ENCODE results near the gene XPO6.
A peak's percentile ranks its signal among the peaks of the same experiment; 100 is the strongest.

XPO6 gene

DNA sequence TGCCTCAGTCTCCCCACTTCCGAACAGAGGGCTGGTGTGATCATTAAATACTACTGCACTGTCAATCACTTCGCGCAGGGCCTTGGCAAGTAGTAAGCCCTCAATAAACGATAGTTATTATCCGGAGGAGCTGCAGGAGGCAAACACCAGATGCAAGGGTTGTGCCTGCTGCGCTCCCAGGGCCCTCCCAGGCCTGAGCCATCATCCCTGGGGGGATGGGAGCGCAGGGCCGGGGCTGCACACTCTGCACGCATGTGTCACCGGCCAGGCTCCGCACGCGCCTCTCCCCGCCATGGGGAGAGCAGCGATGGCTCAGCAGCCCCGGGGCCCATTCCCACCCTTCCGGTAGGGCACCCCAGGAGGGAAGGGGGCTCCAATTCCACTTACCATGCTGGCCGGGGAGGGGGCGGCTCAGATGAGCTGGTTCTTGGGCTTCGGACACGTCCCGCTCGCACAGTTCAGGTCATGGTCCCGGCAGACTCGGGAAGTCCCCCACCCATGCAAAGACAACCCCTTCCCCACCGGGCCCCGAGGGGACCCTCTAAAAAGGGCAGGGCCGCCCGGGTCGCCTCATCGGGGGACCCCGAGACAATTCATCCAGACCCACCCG lies 681 bp downstream of the XPO6 start:
- DNase-seq (ENCODE audit: low read depth in 2 of 2): peak; percentile 48 to 67

DNA sequence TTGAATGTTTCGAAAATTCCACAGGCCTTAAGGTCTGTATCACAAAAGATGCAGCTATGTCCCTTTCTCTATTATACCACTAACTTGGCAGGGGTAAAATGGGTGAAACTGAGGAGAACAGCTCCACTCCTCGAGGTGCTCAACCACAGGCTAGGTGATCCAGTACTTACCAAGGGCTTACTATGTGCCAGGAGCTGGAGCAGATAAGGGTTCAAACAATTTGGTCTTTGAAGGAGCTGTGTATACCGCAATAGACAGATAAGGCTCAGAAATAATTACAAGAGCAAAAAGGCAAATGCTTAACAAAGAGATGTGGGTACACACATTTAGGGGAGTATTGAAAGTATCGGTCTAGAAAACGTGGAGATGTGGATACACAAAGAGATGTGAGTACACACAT lies 1.5 kb downstream of the XPO6 start:
- no peak for DNase-seq (ENCODE audit: low read depth in 2 of 2)

DNA sequence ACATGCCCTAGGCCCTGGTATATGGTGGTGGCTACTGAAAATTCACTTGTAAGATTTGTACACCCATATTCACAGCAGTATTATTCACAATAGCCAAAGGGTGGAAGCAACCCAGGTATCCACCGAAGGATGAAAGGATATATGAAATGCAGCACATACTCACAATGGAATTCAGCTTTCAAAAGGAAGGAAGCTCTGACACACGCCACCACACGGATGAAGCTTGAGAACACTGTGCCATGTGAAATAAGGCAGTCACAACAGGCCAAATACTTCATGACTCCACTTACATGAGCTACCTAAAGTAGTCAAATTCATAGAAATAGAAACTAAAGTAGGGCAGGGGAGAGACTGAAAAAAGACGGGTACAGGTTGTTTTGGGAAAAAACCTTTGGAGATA lies 2.9 kb downstream of the XPO6 start:
- no peak for DNase-seq (ENCODE audit: low read depth in 2 of 2)

DNA sequence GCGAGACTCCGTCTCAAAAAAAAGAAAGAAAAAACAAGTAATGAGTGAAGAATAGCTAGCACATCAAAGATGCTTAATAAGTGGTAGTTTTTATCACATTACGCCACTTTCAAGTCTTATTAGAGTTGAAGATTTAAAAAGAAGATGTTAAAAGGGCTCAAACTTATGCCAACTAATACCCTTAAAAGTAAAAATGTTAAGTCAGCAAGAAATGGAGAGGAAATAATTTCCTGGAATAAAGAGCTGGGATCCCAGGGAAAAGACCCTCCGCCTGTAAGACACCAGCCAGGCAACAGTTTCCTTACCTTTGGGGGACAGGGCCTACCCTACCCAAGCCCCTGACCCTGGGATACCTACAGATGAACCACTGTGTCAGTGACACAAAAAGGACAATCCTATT lies 3.6 kb downstream of the XPO6 start:
- no peak for DNase-seq (ENCODE audit: low read depth in 2 of 2)

DNA sequence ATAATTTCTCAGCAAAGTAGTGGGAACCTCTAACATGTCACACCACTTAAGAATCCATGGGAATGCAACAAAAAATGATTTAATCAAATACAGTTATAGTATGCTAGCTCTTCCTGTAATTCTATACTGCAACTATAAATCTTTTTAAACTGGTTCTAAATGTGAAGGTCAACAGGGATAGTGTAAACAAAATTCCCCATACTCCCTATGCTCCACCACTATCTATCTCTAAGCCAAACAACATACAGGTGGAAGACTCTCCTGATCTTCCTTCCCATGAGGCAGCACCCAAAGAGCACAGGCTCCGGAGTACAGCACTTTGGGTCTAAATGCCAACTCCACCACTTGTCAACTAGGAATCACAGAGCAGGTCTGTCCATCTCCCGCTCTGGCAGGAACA lies 4.4 kb downstream of the XPO6 start:
- no peak for DNase-seq (ENCODE audit: low read depth in 2 of 2)

DNA sequence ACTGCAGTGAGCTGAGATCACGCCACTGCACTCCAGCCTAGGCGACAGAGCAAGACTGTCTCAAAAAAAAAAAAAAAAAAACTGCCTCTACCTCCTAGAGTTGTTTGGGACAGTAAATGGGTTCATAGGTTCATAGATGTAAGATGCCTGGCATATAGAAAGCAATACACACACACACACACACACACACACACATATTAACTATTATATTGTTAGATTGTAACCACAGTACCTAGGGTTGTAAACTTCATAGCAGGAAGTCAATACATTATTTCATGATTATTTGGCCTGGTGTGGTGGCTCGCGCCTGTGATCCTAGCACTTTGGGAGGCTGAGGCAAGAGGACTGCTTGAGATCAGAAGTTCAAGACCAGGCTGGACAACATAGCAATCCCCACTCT lies 5.8 kb downstream of the XPO6 start:
- no peak for DNase-seq (ENCODE audit: low read depth in 2 of 2)

DNA sequence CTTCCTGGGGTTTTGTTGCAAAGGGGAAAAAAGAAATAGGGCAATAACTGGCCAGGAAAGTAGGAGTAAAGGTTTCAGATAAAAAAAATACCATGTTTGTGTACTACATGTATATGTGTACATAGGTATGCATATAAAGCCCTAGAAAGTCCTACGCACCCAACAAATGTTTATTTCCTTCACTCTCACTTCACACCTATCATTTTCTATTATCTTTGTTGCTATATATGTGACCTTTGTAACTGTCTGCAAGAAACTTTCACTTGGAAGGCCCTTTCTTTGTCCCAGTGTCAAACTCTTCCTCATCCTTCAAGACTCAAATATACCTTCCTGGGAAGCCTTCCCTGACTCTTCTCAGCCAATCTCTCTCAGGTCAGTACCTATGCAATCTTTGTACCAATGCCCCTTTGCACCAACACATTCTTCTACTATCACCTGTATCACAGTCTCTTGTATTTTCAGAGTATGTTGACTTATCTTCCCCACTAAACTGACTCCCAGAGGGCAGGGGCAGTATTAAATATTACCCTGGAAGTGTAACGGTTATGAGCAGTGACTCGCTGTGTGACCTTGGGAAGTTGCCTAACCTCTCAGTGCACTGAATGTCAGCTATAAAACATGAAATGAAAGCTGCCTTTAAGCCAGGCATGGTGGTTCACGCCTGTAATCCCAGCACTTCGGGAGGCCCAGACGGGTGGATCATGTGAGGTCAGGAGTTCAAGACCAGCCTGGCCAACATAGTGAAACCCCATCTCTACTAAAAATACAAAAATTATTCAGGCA lies 6.5 kb downstream of the XPO6 start:
- DNase-seq (ENCODE audit: low read depth in 2 of 2): no peak

DNA sequence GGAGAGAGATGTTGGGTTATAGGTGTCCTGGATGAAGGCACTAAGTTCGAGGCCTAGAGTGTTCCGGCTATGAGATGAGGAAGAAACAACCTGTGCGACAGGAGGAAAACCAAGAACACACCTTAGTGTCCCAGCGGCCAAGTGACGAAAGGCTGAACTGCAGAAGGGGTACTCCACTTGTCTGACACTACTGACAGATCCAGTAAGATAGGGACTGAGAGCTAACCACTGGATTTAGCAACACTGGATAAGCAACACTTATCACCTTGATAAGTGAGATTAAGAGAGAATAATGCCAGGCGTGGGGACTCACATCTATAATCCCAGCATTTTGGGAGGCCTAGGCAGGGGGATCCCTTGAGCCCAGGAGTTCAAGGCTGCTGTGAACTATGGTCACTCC lies 7.1 kb downstream of the XPO6 start:
- no peak for DNase-seq (ENCODE audit: low read depth in 2 of 2)

DNA sequence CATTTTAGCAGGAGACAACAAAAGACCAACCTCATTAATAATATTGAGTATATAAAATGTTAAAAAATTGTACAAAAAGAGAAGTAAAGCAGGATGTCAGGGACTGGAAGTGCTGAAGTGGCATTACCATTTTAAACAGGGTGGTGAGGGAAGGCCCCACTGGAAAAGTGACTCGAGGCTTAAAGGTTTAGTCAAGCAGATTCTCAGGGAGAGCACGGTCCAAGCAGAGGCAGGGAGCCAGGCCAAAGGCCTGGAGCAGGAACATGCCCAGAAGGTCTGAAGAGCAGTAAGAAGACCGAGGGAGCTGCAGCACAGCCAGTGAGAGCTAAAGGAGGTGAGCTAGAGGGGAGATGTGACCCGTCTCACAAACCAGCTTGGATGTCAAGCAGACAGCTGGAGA lies 7.6 kb downstream of the XPO6 start:
- no peak for DNase-seq (ENCODE audit: low read depth in 2 of 2)

DNA sequence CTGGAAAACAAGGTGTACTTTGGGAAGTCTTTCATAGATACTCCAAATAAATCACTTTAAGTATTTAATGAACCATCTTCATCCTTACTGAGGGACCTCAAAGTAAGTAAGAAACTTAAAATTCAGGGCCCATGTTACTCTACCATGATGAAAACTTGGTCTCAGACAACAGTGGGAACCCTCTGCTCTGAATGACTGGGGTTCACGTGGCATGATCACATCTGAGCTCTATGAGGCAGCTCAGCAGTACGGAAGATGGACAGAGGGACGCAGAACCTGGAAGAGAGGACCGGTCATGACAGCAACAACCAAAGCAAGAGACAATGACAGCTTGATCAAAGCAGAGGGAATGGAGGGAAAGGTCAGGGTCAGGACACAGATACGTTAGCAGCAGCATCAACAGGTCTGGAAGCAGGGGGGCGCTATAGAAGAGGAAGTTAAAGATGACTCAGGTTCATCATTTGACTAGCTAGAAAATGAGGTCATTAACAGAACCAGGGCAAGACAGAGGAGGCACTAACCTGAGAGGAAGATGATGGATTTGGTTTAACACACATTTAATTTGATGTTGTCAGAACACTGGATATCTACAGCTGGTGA lies 9.5 kb downstream of the XPO6 start:
- no peak for DNase-seq (ENCODE audit: low read depth in 2 of 2)

DNA sequence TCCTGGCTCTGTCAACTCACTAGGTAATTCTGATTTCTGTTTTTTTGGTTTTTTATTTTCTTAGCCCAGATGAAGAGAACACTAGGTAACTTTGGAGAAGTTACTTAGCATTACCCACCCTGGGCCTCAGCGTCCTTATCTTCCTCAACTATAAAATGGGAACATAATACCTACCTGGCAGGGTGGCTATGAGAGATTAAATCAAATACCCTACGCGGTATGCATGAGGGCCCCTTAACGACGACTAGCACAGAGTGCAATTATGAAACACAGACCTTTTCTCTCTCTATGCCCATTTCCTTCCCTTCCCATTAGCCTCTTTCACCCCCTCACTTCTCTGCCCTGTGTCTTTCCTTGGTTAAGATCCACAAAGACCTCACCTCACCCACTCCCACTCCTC lies 11.1 kb downstream of the XPO6 start:
- no peak for DNase-seq (ENCODE audit: low read depth in 2 of 2)

DNA sequence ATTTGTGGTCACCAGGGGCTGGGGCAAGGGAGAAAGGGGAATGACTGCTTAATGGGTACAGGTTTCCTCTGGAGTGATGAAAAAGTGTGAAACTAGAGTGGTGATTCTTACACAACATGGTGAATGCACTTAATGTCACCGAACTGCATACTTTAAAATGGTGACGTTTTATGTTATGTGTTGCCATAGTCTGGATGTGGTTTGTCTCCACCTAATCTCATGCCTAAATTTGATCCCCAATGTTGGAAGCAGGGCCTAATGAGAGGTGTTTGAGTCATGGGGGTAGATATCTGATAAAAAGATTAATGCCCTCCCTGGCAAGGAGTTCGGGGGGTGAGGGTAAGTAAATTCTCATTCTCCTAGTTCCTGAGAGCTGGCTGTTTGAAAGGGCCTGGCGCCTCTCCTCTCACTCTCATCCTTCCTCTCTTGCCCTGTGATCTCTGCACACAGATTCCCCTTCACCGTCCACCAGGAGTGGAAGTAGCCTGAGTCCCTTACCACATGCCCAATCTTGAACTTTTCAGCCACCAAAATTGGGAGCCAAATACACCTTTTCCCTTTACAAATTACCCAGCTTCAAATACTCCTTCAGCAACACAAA lies 15.3 kb downstream of the XPO6 start:
- no peak for DNase-seq (ENCODE audit: low read depth in 2 of 2)

DNA sequence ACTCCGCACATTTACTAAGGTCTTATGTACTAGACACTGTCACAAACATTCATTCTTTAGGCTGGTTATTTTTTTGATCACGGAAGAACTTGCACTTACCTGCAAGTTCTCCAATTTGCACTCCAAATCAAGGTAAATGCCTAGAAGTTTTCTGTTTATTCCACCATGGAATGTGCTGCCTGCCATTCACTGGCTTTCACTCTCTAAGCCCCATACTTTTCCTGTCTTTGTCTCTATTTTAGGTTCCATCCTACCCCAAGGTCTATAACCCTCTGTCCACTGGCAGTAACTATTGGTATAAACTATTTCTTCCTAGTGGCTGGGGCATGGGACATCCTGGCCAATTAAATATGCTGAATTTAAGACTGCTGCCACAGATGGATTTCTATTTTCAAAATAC lies 15.9 kb downstream of the XPO6 start:
- no peak for DNase-seq (ENCODE audit: low read depth in 2 of 2)

DNA sequence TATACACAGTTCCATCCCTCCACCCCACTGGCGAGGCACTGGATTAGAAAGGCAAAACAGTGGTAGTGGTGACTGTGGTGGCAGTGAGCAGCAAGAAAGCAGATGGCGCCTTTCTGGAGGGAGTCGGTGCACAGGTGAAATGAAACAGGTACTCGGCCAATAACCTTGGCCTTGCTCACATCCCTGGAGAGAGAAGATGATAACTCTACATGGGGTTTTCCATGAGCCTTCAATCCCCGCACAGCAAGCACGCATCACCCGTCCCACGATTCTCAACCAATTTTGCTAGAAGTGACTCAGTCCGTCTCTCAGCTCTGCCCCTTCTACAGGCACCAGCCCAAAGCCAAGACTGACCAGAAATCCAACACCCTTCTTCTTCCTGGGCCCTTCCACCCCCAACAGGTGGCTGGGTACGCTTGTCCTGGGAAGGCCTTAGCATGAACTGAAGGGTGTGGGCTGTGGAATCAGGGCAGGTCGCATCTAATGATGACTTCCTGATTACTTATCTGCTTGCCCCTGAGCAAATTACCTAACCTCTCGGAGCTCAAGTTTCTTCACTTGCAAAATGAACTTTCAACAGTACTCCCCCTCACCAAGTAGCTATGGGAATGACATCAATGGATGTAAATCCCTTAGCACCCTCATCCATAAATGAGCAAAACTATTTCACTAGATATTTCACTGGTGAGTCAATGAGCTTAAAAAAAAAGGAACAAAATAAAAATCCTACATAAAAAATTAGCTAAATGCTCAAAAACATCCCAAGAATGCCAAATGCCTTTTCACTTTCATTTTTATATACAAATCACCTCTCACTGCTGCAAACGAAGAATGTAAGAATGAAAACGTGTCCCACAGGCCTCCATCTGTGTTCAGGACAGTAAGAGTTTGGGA lies 18.0 kb downstream of the XPO6 start:
- DNase-seq (ENCODE audit: low read depth in 2 of 2): no peak

DNA sequence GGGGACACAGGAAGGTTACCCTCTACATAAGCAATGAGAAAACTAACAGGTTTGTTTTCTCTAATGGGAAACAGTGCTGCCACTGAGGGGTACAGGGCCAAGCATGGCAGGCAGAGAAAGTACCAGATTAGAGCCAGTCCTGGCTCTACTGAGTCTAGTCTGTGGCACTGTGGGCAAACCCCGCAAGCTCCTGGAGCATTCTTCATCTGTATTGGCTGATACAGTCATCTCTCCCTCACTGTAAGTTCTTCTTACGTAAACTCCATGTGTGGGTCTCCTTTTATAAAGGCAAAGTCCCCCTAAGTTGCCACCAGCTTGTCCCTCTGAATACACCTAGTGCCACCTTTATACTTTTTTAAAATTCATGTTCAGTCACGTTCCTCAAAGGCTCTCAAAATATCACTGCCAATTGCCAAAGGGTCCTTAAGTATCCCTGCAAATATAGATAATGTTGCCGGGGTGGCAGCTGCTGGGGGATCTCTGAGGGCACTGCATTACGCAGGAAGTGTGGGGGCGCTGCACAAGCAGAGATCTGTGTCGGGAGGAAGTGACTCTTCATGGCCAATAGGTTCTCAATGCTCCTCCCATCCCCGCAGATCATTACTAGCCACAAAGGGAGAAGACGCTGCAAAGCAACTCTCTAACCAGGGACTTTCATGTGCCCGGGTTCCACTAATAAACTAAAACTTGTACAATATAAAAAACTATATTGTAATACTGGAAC lies 18.8 kb downstream of the XPO6 start:
- peak; percentile 40 to 65 for DNase-seq (ENCODE audit: low read depth in 2 of 2)

DNA sequence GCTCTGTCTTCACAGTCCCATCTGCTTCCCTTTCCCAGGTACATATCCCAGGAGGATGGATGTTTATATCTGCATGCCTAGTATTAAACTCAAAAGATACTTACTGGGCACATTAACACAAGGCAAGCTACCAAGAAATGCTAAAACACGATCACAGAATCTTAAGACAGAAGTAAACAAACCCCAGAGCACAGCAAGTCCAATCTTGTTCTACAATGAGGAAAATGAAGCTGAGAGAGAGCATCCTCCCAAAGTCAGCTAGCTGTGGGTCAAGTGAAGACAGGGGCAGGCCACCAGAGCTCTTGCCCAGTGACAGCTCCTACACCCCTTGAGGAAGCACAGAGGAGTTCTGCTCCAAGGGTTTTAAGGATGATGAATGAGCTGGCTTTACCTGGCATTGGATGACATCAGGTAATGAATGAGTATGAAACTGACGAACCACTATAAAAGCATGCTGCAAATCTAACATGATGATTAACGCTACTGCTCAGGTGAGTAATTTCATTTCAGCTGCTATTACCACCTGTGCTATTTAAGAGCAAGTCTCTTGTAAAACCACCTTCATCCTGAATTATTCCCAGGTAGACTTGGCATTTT lies 20.3 kb downstream of the XPO6 start:
- no peak for DNase-seq (ENCODE audit: low read depth in 2 of 2)

DNA sequence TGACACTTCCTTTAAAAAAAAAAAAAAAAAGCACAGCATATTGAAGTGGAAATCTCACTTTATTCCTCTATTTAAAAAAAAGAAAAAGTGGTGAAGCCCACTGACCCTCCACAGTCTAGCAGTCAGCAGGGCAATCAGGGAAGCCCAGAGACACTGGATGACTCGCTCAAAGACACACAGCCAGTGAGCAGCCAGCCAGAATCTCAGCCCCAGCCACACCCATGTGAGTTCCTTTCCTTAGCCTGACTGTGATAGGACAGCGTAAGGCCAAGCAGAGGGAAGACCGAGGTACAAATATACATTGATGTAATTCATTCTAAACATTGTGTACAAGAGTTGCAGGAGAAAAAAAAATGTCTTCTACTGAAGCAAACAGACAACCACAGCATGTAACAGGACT lies 22.5 kb downstream of the XPO6 start:
- no peak for DNase-seq (ENCODE audit: low read depth in 2 of 2)

DNA sequence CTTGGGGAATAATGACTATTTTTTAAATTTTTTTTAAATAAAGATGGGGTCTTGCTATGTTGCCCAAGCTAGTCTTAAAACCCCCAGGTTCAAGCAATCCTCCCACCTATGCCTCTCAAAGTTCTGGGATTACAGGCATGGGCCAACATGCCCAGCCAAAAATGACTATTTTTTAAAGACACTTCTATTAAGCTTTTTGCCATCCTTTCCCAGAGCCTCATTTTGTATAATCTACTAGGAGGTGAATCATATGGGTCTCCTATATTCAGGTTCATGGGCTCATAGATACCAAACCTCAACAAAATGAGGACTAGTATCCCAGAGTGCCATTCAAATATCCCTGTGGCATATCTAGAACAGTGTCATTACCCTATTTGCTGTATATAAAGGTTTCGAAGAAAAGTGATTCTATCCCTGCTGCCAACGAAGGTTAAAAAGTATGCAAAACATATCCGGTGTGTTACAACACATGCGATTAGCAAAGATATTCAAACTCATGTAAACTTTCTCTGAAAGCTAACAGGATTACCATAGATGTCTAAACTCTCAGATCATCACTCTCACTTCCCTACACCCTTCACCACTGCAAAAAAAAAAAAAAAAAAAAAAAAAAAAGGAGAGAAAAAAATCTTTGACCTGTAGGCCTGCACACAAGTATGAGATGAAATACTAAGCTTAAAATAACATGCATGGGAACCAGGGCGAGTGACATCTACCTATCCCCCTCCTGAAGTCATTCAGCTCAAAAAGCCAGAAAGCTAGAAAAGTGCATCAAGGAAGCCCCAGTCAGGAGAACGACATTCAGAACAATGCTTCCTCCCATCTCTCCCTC lies 23.5 kb downstream of the XPO6 start:
- no peak for DNase-seq (ENCODE audit: low read depth in 2 of 2)

DNA sequence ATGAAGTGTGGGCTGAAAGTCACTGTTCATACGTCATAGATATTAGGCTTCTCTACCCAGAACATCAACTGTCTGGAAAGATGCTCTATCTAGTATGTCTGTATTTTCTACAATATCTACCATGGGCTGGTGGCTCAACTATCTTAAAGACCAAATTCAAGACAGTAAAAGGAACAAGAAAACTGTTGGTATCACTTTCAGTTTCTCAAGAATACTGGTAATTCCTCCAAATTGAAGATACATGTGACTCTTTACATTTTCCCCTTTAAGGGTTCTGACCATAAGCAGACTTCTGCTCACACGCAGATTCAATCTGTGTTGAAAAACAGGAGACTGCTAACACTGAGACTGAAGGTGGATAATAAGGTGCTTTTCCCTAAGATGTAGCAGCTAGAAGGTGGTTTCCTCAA lies 24.2 kb downstream of the XPO6 start:
- DNase-seq (ENCODE audit: low read depth in 2 of 2): no peak

DNA sequence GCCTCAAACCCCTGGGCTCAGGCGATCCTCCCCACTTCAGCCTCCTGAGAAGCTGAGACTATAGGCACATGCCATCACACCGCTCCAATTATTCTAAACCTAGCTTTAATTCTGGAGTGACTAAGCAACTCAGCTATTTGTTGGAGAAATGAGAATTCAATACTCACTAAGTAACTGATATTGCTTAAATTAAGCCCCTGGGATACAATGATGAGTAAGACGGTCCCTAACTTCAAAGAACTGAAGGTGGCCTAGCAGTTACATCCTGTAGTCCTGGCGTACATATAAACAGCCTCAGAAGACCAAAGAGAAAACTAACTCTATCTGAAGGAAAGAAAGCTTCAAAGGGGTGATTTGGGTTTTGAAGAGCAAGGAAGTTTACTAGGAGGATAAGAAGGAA lies 25.0 kb downstream of the XPO6 start:
- DNase-seq (ENCODE audit: low read depth in 2 of 2): no peak
